ENCODE data around the gene CELF4.

- TF ChIP-seq, protein P1, sequence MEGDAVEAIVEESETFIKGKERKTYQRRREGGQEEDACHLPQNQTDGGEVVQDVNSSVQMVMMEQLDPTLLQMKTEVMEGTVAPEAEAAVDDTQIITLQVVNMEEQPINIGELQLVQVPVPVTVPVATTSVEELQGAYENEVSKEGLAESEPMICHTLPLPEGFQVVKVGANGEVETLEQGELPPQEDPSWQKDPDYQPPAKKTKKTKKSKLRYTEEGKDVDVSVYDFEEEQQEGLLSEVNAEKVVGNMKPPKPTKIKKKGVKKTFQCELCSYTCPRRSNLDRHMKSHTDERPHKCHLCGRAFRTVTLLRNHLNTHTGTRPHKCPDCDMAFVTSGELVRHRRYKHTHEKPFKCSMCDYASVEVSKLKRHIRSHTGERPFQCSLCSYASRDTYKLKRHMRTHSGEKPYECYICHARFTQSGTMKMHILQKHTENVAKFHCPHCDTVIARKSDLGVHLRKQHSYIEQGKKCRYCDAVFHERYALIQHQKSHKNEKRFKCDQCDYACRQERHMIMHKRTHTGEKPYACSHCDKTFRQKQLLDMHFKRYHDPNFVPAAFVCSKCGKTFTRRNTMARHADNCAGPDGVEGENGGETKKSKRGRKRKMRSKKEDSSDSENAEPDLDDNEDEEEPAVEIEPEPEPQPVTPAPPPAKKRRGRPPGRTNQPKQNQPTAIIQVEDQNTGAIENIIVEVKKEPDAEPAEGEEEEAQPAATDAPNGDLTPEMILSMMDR (IDR thresholded peaks at IDR 0.05 in 8 of 11, conservative IDR thresholded peaks at IDR 0.05 in 3 of 11), result no peak
- no peak for TF ChIP-seq POLR2AphosphoS5 (IDR thresholded peaks at IDR 0.05)
Measured at GRCh38 chr18:37389041-37389440, 176.6 kb downstream of the CELF4 start.

All from spleen (tissue), 7 donors.